Smooth muscle cell (in vitro differentiated cells): ENCODE measurements around the gene RNU6-9. TPM values are rescaled to one million over a fixed set of nuclear protein-coding genes. Genes with fewer than 3 reads are reported as not detected.

ENCODE experiments used
- DNase-seq: peaks from one replicate; lab custom pipeline; 2025; ENCODE audit not compliant: unreplicated experiment; lab: John Stamatoyannopoulos, UW
- H2AFZ ChIP-seq: fragments of 200-600 bp; sonication (generic); 2 replicates; pipeline ENCODE4 v1.6.0; 2016; ENCODE audit warnings: antibody characterized with exemption, low read depth, mild to moderate bottlenecking
- H3F3A ChIP-seq: fragments of 200-600 bp; sonication (generic); 2 replicates; pipeline ENCODE4 v1.6.0; 2017; ENCODE audit warnings: antibody characterized with exemption, low read depth
- H3K27ac ChIP-seq: fragments of 200-600 bp; sonication (generic); 2 replicates; pipeline ENCODE4 v1.5.1; 2016; ENCODE audit warnings: low read depth, mild to moderate bottlenecking
- H3K27me3 ChIP-seq: fragments of 200-600 bp; sonication (generic); 2 replicates; pipeline ENCODE4 v1.6.1; 2016; ENCODE audit warnings: low read depth, mild to moderate bottlenecking
- H3K36me3 ChIP-seq: fragments of 200-600 bp; sonication (generic); 2 replicates; pipeline ENCODE4 v1.5.1; 2016; ENCODE audit warnings: low read depth
- H3K4me1 ChIP-seq: fragments of 200-600 bp; sonication (generic); 2 replicates; pipeline ENCODE4 v1.5.1; 2016; ENCODE audit warnings: low read depth
- H3K4me2 ChIP-seq: fragments of 200-600 bp; sonication (generic); 2 replicates; pipeline ENCODE4 v1.6.0; 2016; ENCODE audit warnings: mild to moderate bottlenecking
- H3K4me3 ChIP-seq: fragments of 200-600 bp; sonication (generic); 2 replicates; pipeline ENCODE4 v1.5.1; 2016; ENCODE audit warnings: mild to moderate bottlenecking
- H3K79me2 ChIP-seq: fragments of 200-600 bp; sonication (generic); 2 replicates; pipeline ENCODE4 v1.6.0; 2016; ENCODE audit warnings: low read depth, mild to moderate bottlenecking
- H3K9ac ChIP-seq: fragments of 200-600 bp; sonication (generic); 2 replicates; pipeline ENCODE4 v1.6.0; 2016; ENCODE audit warnings: low read depth
- H3K9me3 ChIP-seq: fragments of 200-600 bp; sonication (generic); replicated peaks from 2 replicates; pipeline ENCODE4 v1.5.1; 2016; ENCODE audit warnings: low read depth
- H4K20me1 ChIP-seq: fragments of 200-600 bp; sonication (generic); 2 replicates; pipeline ENCODE4 v1.6.0; 2016; ENCODE audit warnings: low read depth
- WGBS: methylation state at CpG from one replicate; pipeline ENCODE4 v1.1.7; 2016; ENCODE audit warnings: low lambda C conversion rate; 5-methylcytosine and 5-hydroxymethylcytosine counted together
- polyA plus RNA-seq: library from polyadenylated mRNA; unstranded; fragments of >200 nt; fragmentation: Nextera tagmentation; extraction: Ambion mirVana; gene quantifications from 2 replicates; pipeline ENCODE4 v1.2.1, GENCODE V29; 2016
- total RNA-seq: library from RNA; depleted of rRNA; stranded (reverse); fragments of >200 nt; gene quantifications from 2 replicates; pipeline ENCODE4 v1.2.3, GENCODE V29; 2014
- TF ChIP-seq, protein P1 (sequence below): fragments of 200-600 bp; sonication (generic); IDR thresholded peaks from 2 replicates; pipeline ENCODE4 v1.5.1; 2017; ENCODE audit warnings: borderline replicate concordance, mild to moderate bottlenecking, antibody characterized with exemption; ENCODE audit not compliant: insufficient read depth, poor library complexity, severe bottlenecking

The RNU6-9 gene
- total and polyA plus RNA-seq, 2 experiments from 2014 or later: not detected

DNA sequence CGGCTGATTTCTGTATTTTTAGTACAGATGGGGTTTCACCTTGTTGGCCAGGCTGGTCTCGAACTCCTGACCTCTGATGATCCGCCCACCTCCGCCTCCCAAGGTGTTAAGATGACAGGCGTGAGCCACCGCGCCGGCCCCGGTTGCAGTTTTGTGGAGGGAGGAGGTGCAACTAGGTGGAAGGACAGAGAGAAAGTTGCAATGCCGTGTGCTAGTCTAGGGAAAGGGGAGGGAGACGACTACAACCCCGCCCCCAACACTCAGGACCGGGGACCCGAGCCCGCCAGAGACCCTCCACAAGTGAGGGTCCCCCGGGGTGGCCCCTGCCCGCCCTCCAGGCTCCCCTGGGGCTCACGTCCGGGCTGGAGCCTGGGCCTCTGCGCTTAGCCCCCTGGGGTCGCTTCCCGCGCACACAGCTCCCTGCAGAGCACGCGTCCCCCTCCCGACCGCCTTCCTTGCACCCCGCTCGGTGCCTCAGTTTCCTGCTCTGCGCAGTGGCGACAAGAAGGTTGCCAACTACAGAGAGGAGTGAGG lies 31.3 kb downstream of the RNU6-9 start:
- peaks cover 19% of the 10 kb centered on the region for H4K20me1 ChIP-seq
- WGBS: 15% methylated on average over 26 of the region's 31 CpGs
- H3K4me2 ChIP-seq: peak overlapping the region; percentile 99
- no peaks in the 10 kb centered on the region for H3K36me3 ChIP-seq
- DNase-seq: no peak
- H3K79me2 ChIP-seq: peaks cover 46% of the 10 kb centered on the region
- H3K27me3 ChIP-seq: peaks cover 11% of the 10 kb centered on the region
- peak overlapping the region; percentile 35 for H2AFZ ChIP-seq
- H3K9me3 ChIP-seq: no peaks in the 10 kb centered on the region
- H3K4me3 ChIP-seq: peak overlapping the region; percentile 99
- H3K4me1 ChIP-seq: peaks cover 3% of the 10 kb centered on the region
- peak overlapping the region; percentile 93 for H3K9ac ChIP-seq
- no peaks in the 10 kb centered on the region for H3F3A ChIP-seq
- peak overlapping the region; percentile 98 for H3K27ac ChIP-seq
- TF ChIP-seq, protein P1, sequence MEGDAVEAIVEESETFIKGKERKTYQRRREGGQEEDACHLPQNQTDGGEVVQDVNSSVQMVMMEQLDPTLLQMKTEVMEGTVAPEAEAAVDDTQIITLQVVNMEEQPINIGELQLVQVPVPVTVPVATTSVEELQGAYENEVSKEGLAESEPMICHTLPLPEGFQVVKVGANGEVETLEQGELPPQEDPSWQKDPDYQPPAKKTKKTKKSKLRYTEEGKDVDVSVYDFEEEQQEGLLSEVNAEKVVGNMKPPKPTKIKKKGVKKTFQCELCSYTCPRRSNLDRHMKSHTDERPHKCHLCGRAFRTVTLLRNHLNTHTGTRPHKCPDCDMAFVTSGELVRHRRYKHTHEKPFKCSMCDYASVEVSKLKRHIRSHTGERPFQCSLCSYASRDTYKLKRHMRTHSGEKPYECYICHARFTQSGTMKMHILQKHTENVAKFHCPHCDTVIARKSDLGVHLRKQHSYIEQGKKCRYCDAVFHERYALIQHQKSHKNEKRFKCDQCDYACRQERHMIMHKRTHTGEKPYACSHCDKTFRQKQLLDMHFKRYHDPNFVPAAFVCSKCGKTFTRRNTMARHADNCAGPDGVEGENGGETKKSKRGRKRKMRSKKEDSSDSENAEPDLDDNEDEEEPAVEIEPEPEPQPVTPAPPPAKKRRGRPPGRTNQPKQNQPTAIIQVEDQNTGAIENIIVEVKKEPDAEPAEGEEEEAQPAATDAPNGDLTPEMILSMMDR: no peak

DNA sequence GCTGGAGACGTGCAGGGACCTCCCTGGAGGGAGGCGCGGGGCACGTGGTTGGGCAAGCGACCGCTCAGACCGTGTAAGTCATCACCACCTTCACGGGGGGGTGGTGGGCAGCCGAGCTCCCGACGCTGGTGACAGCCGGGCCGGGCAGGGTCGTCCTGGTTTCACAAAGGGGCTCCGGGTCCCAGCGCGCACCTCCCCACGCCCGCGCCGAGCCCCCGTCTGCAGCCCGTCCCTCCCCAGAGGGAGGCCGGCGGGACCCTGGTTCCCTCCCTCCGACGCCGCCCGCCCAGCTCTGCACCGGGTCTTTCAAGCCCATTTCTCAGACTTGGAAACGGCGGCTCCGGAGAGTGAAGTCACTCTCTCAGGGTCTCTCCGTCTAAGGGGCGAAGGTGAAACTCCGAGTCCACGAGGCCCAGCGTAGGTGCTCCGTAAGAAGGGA lies 31.8 kb downstream of the RNU6-9 start:
- peaks cover 6% of the 10 kb centered on the region for H3K27me3 ChIP-seq
- no peaks in the 10 kb centered on the region for H3K9me3 ChIP-seq
- peak overlapping the region; percentile 99 for H3K4me3 ChIP-seq
- no peak for DNase-seq
- H3F3A ChIP-seq: no peaks in the 10 kb centered on the region
- peak overlapping the region; percentile 93 for H3K9ac ChIP-seq
- H3K79me2 ChIP-seq: peaks cover 51% of the 10 kb centered on the region
- H3K4me1 ChIP-seq: peaks cover 3% of the 10 kb centered on the region
- TF ChIP-seq, protein P1: no peak
- WGBS: 1% methylated on average over 24 of the region's 39 CpGs
- peaks cover 24% of the 10 kb centered on the region for H4K20me1 ChIP-seq
- peak overlapping the region; percentile 99 for H3K4me2 ChIP-seq
- H3K36me3 ChIP-seq: no peaks in the 10 kb centered on the region
- peak overlapping the region; percentile 98 for H3K27ac ChIP-seq
- H2AFZ ChIP-seq: peak overlapping the region; percentile 35

DNA sequence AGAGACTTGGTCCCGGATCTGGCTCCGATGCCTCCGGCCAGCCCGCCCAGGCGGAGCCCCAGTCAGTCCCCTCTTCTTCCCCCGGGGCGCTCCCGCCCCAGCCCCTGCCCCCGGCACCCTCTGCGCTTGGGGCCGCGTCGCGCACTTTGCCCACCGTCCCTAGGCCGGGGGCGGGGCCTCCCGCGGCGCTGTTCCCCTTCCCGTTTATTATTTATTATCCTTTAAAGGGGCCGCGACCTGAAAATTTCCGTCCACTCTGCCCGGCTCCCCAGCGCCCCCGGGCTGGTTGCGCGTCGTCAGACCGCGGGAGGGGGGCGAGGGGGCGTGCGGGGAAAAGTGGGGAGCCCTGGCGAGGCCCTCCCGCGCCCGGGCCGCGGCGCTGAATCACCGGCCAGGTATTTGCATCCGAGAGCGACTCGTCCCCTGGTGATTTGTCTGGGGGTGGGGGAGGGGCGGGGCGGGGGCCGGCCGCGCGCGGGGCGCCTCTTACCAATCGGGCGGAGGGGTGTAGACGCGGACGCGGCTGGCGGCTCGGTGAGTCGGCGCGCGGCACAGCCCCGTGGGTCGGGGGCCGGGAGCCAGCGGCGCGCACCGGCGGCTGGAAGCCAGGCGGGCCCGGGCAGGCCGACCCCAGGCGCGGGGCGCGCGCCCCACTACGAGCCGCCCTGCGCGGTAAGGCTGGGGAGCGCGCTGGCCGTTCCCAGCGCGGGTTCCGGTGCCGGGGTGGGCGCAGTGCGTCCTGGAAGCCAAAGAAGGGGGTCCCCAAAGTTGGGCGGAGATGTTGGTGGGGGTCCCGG lies 32.4 kb downstream of the RNU6-9 start, which contains the start of gene ARID3A:
Gene ARID3A, plus strand, starts transcription at position 510 of the 797 bp plus-strand sequence. CDS start 3,494 bp downstream, outside the sequence.
- Histone ChIP-seq H2AFZ (peak within 1 kb of the TSS; percentile 35), H3K79me2 (peaks cover 57% of the 10 kb centered on the region), H3K27ac (peak within 1 kb of the TSS; percentile 98), H3K4me1 (peaks cover 3% of the 10 kb centered on the region), H3F3A (peaks cover under 1% of the 10 kb centered on the region), H3K9ac (peak within 1 kb of the TSS; percentile 94), H3K27me3 (peaks cover under 1% of the 10 kb centered on the region), H4K20me1 (peaks cover 29% of the 10 kb centered on the region), H3K36me3 (no peaks in the 10 kb centered on the region), H3K4me2 (peak within 1 kb of the TSS; percentile 99), H3K4me3 (peak within 1 kb of the TSS; percentile 99), H3K9me3 (no peaks in the 10 kb centered on the region)
- 1% methylated on average over 57 of the region's 97 CpGs for WGBS
- peak; percentile 92 for DNase-seq
- TF ChIP-seq, protein P1: no peak
